Ectodermal cell (in vitro differentiated cells): ENCODE data around the gene TLE3.
"Not testable (repeated sequence)": the region's sequence is repeated elsewhere in the genome, so short reads cannot be mapped to it uniquely, and the experiment has no call there.

Source experiments
- H3K27ac ChIP-seq: 2 replicates; pipeline ENCODE4 v1.7.0; 2013; ENCODE audit warnings: mild to moderate bottlenecking, low read depth, low read length; ENCODE audit not compliant: insufficient read depth, poor library complexity, severe bottlenecking
- H3K27me3 ChIP-seq: 2 replicates; pipeline ENCODE4 v1.7.0; 2013; ENCODE audit warnings: mild to moderate bottlenecking, low read length; ENCODE audit not compliant: insufficient read depth, control insufficient read depth, poor library complexity, severe bottlenecking
- H3K36me3 ChIP-seq: one replicate; pipeline ENCODE4 v1.7.0; 2013; ENCODE audit warnings: low read length; ENCODE audit not compliant: control insufficient read depth, insufficient read depth
- H3K4me1 ChIP-seq: one replicate; pipeline ENCODE4 v1.7.0; 2013; ENCODE audit warnings: low read length; ENCODE audit not compliant: control insufficient read depth, insufficient read depth
- H3K4me3 ChIP-seq: 2 replicates; pipeline ENCODE4 v1.7.0; 2013; ENCODE audit warnings: low read depth, low read length, control low read depth; ENCODE audit not compliant: insufficient read depth
- H3K9me3 ChIP-seq: 2 replicates; pipeline ENCODE4 v1.7.0; 2013; ENCODE audit warnings: mild to moderate bottlenecking, low read length, moderate library complexity; ENCODE audit not compliant: control insufficient read depth
- WGBS, 2 experiments: methylation state at CpG; one replicate each; pipeline ENCODE4 v1.1.7; 2013; ENCODE audit warnings: missing lambda C conversion rate in 2 of 2; 5-methylcytosine and 5-hydroxymethylcytosine counted together

Gene TLE3

DNA sequence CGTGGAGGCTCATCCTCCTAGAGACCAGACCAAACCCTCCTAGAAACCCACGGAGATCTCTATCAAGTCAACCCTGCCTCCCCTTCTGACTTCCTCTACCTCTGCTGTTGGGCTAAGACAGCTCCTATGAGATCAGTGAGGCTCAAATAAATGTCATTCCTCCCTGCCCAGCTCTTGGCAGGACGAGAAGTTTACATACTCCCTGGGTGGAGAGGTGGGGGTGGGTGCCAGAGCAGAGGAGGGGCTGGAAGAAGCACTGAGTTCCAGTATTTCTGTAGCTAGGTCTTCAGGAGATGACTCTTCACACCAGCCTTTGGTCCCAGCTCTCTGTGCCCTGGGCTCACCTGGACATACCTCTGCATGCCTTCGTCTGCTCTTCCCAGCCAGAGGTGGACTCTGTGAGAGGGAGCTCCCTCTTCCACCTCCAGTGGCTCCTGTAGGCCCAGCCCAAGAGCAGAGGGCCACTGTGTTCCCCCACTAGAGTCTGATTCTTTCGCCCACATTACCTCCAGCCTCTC is 42.4 kb upstream of the TLE3 start:
- Histone ChIP-seq H3K27me3 (no peaks in the 10 kb centered on the region), H3K27ac (no peak overlapping the region), H3K36me3 (no peaks in the 10 kb centered on the region), H3K9me3 (no peaks in the 10 kb centered on the region), H3K4me3 (no peak overlapping the region), H3K4me1 (peaks cover 19% of the 10 kb centered on the region)
- WGBS, 2 experiments, result 68 to 69% methylated on average over 5 of the region's 5 CpGs

DNA sequence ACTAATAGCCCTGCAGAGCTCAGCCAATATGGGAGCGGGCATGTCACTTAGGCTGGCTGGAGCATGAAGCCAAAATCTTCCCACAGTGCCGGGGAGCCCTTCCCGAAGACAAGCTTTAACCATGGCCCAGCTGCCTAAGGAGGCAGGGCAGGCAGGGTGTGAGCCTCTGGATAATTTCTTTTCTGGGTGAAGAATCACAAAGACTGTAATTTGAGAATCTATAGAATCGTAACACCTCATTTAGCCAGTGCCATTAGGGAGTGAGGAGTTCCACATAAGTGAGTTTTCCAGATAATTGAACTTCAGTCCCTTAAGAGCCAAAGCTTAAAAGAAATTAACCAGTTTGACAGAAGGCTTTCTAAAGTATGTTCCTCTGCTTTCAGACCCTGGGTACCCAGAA is 40.2 kb upstream of the TLE3 start:
- no peaks in the 10 kb centered on the region for H3K9me3 ChIP-seq
- no peak overlapping the region for H3K27ac ChIP-seq
- 81 to 84% methylated on average over 4 of the region's 4 CpGs for WGBS, 2 experiments
- no peak overlapping the region for H3K4me3 ChIP-seq
- peaks cover 7% of the 10 kb centered on the region for H3K4me1 ChIP-seq
- no peaks in the 10 kb centered on the region for H3K36me3 ChIP-seq
- no peaks in the 10 kb centered on the region for H3K27me3 ChIP-seq

DNA sequence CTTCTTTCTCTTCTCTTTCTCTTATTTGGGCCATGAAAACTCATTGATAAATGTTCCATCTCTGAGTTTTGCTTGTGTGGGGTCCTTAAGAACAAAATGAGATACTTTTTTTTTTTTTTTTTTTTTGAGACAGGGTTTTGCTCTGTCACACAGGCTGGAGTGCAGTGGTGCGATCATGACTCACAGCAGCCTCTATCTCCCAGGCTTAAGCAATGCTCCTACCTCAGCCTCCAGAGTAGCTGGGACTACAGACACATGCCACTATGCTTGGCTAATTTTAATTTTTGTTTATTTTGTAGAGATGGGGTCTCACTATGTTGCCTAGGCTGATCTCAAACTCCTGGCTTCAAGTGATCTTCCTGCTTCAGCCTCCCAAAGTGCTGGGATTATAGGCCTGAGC is 39.3 kb upstream of the TLE3 start:
- not testable (repeated sequence) for H3K36me3 ChIP-seq, H3K4me1 ChIP-seq, H3K27me3 ChIP-seq, H3K27ac ChIP-seq, H3K9me3 ChIP-seq, H3K4me3 ChIP-seq
- 92 to 96% methylated on average over 1 of the region's 1 CpG for WGBS, 2 experiments

DNA sequence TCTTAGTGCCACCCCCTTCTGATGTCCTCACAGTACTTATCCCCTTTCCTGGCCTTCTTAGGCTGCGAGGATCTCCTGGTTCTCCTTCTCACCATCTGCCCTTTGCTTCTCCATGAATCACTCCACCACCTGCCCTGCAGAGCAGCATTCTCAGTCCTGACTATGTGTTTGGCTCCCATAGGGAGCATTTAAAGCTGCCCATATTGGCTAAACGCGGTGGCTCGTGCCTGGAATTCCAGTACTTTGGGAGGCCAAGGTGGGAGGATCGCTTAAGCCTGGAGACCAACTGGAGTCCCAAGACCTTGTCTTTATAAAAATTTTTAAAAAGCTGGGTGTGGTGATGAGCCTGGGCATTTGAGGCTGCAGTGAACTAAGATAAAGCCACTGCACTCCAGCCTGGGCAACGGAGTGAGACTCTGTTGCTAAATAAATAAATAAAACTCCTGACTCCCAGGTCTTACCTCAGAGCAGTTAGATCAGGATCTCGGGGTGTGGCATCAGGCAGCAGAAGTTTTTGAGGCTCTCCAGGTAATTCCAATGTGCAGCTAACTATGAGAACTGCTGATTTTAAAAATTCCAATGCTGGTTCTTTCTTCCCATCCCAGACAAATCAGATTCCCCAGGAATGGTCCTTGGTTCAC is 36.2 kb upstream of the TLE3 start:
- H3K27me3 ChIP-seq, result no peaks in the 10 kb centered on the region
- no peak overlapping the region for H3K27ac ChIP-seq
- 95 to 96% methylated on average over 7 of the region's 7 CpGs for WGBS, 2 experiments
- H3K4me3 ChIP-seq, result no peak overlapping the region
- no peaks in the 10 kb centered on the region for H3K9me3 ChIP-seq
- no peaks in the 10 kb centered on the region for H3K4me1 ChIP-seq
- no peaks in the 10 kb centered on the region for H3K36me3 ChIP-seq

DNA sequence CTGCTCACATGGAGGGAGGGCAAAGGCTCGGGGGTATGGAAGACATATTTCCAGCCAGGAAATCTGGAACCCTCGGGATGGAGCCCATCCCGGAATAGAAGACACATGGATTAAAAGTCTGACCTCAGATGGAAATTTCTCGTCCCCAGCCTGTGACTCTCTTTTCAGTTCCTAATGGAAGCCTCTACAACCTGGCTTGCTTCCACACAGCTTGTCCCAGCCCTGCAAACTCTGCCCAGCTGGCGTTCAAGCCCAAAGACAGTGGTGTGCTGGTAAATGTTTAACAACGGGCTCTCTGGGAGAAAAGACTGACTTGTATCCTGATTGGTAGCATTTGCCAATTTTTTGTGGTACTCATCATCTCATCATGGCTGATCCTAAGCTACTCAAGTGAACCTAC is 35.6 kb upstream of the TLE3 start:
- WGBS, 2 experiments, result 91 to 92% methylated on average over 6 of the region's 6 CpGs
- H3K36me3 ChIP-seq, result no peaks in the 10 kb centered on the region
- H3K27me3 ChIP-seq, result no peaks in the 10 kb centered on the region
- no peaks in the 10 kb centered on the region for H3K4me1 ChIP-seq
- H3K27ac ChIP-seq, result no peak overlapping the region
- no peak overlapping the region for H3K4me3 ChIP-seq
- no peaks in the 10 kb centered on the region for H3K9me3 ChIP-seq

DNA sequence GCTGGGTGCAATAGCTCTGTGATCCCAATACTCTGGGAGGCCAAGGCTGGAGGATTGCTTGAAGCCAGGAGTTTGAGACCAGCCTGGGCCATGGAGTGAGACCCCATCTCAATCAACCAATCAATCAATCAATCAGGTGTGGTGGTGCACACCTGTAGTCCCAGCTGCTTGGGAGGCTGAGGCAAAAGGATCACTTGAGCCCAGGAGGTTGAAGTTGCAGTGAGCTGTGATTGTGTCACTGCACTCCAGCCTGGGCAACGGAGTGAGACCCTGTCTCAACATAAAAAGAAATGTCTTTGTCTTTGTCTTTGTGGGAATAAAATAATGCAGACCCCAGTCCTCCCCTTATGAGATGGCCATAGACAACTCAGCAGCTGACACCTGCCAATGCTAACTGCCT is 34.9 kb upstream of the TLE3 start:
- no peaks in the 10 kb centered on the region for H3K36me3 ChIP-seq
- no peaks in the 10 kb centered on the region for H3K27me3 ChIP-seq
- WGBS, 2 experiments, result 88 to 92% methylated on average over 1 of the region's 1 CpG

DNA sequence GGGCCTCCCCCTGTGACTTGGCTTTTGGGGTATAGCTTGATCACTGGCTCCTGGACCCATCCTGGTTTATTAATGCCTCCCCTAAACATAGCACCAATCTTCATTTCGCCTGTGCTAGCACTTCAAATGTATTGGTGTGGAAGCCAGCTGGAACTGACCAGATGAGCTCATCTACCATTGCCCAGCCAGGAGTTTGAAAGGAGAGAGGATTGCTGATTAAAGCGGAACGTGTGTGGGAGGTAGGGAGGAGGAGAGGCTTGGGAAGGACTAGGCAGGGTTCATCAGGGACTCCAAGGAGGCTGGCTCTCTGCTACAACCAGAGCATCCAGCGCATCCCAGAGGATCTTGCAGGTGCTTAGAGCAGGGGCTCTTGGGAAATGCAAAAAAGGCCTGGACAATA is 34.4 kb upstream of the TLE3 start:
- 84 to 86% methylated on average over 4 of the region's 4 CpGs for WGBS, 2 experiments

More for the DNA sequence above, 34.9 kb upstream of the TLE3 start:
- H3K4me3 ChIP-seq, result no peak overlapping the region
- H3K9me3 ChIP-seq, result no peaks in the 10 kb centered on the region
- no peak overlapping the region for H3K27ac ChIP-seq
- H3K4me1 ChIP-seq, result no peaks in the 10 kb centered on the region

DNA sequence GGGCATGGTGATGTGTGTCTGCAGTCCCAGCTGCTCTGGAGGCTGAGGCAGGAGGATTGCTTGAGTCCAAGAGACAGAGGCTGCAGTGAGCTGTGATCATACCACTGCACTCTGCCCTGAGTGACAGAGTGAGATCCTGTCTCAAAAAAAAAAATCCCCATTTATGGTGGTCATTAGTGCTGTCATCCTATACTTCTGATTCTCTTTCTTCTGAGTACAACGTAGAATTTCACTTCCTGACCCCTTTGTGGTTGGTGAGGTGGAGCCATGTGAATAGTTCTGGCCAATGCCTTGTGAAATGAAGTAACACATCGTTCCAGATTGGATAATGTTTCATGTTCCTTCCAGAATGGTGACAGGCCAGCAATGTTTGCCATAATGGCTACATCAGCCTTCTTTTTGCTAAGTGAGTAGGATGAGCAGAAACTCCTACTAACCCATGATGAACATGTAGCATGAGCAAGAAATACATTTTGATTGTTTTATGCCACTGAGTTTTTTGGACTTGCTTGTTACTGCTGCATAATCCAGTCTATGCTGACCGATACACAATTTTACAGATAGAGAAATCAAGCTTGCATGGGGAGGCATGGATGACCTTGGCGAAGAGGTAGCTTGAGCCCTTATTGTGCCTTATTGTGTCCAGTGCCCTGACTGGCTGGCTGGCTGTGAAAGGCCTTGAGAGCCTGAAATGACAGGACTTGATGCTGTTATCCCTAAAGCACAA is 30.9 kb upstream of the TLE3 start:
- Histone ChIP-seq H3K27me3 (no peaks in the 10 kb centered on the region), H3K4me1 (no peaks in the 10 kb centered on the region), H3K36me3 (no peaks in the 10 kb centered on the region), H3K9me3 (no peaks in the 10 kb centered on the region), H3K27ac (no peak overlapping the region), H3K4me3 (no peak overlapping the region)
- WGBS, 2 experiments, result 97 to 98% methylated on average over 4 of the region's 4 CpGs

More for the DNA sequence above, 34.4 kb upstream of the TLE3 start:
- Histone ChIP-seq H3K36me3 (no peaks in the 10 kb centered on the region), H3K4me3 (no peak overlapping the region), H3K9me3 (no peaks in the 10 kb centered on the region), H3K4me1 (no peaks in the 10 kb centered on the region), H3K27ac (no peak overlapping the region), H3K27me3 (no peaks in the 10 kb centered on the region)

DNA sequence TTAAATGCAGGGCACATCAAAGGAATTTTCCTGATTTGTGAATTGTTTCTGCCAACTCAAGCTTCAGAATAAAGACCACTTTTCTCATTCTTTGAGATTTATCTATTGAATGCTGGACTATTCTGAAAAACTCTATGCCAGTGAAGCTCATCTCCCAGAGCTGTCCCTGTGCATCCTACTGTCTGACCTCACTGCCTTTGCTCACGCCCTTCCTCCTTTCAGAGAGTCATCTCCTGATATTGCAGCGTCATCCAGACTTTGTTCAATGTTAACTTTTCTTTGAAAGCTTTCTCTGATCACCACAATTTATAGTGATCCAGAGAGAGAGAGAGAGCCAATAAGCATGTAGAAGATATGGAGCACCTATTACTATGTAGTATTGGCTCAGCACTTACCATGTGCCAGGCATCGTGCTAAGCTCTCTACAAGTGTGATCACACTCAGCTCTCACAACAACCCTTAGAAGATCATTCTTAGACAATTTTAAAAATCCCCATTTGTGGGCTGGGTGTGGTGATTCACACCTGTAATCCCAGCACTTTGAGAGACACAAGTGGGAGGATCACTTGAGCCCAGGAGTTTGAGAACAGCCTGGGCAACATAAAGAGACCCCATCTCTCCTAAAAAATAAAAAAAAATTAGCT is 30.2 kb upstream of the TLE3 start:
- Histone ChIP-seq H3K27ac (no peak overlapping the region), H3K36me3 (no peaks in the 10 kb centered on the region), H3K27me3 (no peaks in the 10 kb centered on the region), H3K9me3 (no peaks in the 10 kb centered on the region), H3K4me1 (no peaks in the 10 kb centered on the region), H3K4me3 (no peak overlapping the region)
- 62 to 77% methylated on average over 3 of the region's 3 CpGs for WGBS, 2 experiments

DNA sequence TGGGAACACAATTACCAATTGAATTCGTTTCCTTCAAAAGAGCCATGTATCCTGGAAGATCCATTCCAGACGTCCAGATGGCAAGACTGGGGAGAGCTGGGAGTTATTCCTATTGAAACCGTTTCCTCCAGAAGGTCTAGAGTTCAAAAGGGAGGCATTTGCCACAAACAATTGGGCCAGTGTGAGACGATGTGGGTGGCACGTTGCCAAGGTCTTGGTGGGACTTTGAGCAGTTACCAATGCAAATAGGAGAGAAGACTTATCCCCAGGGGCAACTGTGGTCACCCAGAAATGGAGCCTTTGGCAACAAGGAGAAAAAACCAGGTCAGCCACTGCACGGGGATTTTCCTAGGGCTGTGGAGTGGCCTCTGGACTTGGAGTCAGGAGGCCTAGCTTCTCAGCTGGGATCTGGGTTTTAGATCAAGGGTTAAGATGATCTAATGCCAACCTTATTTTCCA is 29.6 kb upstream of the TLE3 start:
- Histone ChIP-seq H3K9me3 (no peaks in the 10 kb centered on the region), H3K4me1 (no peaks in the 10 kb centered on the region), H3K27me3 (no peaks in the 10 kb centered on the region), H3K36me3 (no peaks in the 10 kb centered on the region), H3K27ac (no peak overlapping the region), H3K4me3 (no peak overlapping the region)
- 79 to 85% methylated on average over 6 of the region's 6 CpGs for WGBS, 2 experiments
